Measurements from ENCODE around the gene TMEM198.

GRCh38 chr2:219570924-219571310 is 27.1 kb downstream of the TMEM198 start:
- TF ChIP-seq EZH2 (IDR thresholded peaks at IDR 0.05; ENCODE audit: borderline replicate concordance, insufficient read depth, low read depth, low read length, poor library complexity, severe bottlenecking): no peak
- TF ChIP-seq CTCF (IDR thresholded peaks at IDR 0.05): no peak

Measured in B cell (primary cell).